Brain microvascular endothelial cell (primary cell): ENCODE results near the gene AMOTL2.

ENCODE experiments used
- DNase-seq: peaks from one replicate; pipeline ENCODE4 v3.0.0-alpha.2; 2020
- H3K27ac ChIP-seq: fragments of 250-450 bp; sonication (Bioruptor Pico); 2 replicates; pipeline ENCODE4 v1.5.1; 2020; ENCODE audit warnings: mild to moderate bottlenecking, moderate library complexity
- H3K27me3 ChIP-seq: fragments of 250-450 bp; sonication (Bioruptor Pico); replicated peaks from 2 replicates; pipeline ENCODE4 v1.5.1; 2020; ENCODE audit warnings: mild to moderate bottlenecking
- H3K36me3 ChIP-seq: fragments of 250-450 bp; sonication (Bioruptor Pico); replicated peaks from 2 replicates; pipeline ENCODE4 v1.5.1; 2020; ENCODE audit warnings: mild to moderate bottlenecking
- H3K4me3 ChIP-seq: 2 replicates; pipeline ENCODE4 v1.5.1; 2011; ENCODE audit warnings: low read depth, mild to moderate bottlenecking, control low read depth, low read length, moderate library complexity
- in situ Hi-C: cut with HindIII; loops from 2 replicates; pipeline ENCODE4 v1.10.0; 2017; ENCODE audit warnings: low sequenced_read_pairs, low pct_ligation_motif_present
- TF ChIP-seq, protein P1 (sequence below): IDR thresholded peaks from 2 replicates; pipeline ENCODE4 v1.5.1; 2011; ENCODE audit warnings: low read depth, mild to moderate bottlenecking, moderate library complexity, low read length, control low read depth, inconsistent platforms; ENCODE audit errors: missing control alignments

The AMOTL2 gene

DNA sequence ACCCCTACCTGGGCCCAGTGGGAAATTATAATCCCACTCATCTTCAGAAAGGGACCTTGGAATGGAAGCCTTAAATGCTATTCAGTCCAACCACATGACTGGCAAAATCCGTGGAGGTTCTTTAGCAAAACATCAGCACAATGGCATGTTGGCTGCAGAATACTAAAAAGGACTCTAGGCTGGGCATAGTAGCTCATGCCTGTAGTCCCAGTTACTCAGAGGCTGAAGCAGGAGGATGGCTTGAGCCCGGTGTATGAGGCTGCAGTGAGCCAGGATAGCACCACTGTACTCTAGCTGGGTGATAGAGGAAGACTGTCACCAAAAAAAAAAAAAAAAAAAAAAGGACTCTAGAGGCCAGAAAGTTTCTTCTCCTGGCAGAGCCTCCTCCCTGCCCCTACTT is 63.0 kb downstream of the AMOTL2 start:
- in situ Hi-C loops, result no loop called here
- DNase-seq, result no peak
- H3K27me3 ChIP-seq, result no peaks in the 10 kb centered on the region
- TF ChIP-seq, protein P1, sequence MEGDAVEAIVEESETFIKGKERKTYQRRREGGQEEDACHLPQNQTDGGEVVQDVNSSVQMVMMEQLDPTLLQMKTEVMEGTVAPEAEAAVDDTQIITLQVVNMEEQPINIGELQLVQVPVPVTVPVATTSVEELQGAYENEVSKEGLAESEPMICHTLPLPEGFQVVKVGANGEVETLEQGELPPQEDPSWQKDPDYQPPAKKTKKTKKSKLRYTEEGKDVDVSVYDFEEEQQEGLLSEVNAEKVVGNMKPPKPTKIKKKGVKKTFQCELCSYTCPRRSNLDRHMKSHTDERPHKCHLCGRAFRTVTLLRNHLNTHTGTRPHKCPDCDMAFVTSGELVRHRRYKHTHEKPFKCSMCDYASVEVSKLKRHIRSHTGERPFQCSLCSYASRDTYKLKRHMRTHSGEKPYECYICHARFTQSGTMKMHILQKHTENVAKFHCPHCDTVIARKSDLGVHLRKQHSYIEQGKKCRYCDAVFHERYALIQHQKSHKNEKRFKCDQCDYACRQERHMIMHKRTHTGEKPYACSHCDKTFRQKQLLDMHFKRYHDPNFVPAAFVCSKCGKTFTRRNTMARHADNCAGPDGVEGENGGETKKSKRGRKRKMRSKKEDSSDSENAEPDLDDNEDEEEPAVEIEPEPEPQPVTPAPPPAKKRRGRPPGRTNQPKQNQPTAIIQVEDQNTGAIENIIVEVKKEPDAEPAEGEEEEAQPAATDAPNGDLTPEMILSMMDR, result no peak
- H3K36me3 ChIP-seq, result no peaks in the 10 kb centered on the region
- H3K27ac ChIP-seq, result no peak overlapping the region
- no peak overlapping the region for H3K4me3 ChIP-seq

DNA sequence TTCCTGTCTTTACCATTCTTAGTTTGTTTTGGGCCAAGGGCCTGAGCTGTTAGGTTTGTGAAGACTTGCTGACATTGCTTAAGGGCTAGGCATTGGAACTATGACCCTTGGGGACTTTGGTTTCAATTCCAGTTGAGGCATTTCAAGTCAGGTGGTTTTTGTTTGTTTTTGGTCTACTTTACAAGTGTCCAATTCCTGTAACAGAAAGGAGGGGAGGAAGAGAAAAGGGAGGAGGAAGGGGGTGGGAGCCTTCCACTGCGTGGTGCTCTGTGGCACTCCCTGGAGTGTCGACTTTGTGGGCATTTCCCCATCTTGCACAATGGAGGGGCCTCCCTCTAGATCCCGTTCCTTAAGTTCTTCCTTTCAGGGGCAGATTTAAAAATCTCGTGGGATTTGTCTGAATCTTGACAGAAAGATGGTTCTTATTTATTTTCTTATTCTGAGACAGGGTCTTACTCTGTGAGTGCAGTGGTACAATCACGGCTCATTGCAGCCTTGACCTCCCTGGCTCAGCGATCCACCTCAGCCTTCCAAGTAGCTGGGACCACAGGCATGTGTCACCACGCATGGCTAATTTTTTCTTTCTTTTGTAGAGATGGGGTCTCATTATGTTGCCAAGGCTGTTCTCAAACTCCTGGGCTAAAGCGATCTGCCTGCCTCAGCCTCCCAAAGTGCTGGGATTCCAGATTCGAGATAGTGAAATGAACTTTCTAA is 64.1 kb downstream of the AMOTL2 start:
- in situ Hi-C loops, result loop anchor here (10.0 kb wide), 1 partner anchor 165 kb away; no protein-coding TSS in a partner anchor
- no peaks in the 10 kb centered on the region for H3K27me3 ChIP-seq
- TF ChIP-seq, protein P1, result no peak

DNA sequence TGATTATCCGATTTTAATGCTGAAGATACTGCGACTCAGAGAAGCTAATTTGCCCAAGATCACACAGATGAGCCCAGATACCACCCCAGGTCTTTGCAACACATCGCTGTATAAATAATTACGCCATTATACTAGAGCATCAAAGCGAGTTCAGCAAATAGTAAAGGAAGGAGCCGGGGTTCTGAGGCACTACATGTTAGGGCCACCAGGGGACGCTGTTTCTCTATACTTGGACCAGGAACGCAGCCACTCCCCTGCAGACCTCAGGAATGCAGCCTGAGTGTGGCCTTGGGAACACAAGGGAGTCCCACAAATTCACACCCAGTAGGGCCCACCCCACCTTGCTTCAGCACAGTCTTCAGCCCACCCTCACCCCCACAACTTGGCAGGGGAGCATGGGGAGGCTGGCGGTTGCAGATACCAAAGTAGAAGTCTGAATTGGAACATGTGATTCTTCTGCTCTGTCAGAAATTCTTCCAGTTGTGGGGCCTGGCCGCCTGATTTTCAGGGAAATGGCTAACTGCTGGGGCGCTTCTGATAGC is 65.8 kb downstream of the AMOTL2 start:
- peak overlapping the region; percentile 26 for H3K4me3 ChIP-seq
- TF ChIP-seq, protein P1, result peak; percentile 99
- no peaks in the 10 kb centered on the region for H3K36me3 ChIP-seq
- DNase-seq, result peak; percentile 84
- peak overlapping the region; percentile 42 for H3K27ac ChIP-seq
- no peaks in the 10 kb centered on the region for H3K27me3 ChIP-seq
- in situ Hi-C loops, result loop anchor here (10.0 kb wide), 1 partner anchor 166 kb away; no protein-coding TSS in a partner anchor

More for the DNA sequence above, 64.1 kb downstream of the AMOTL2 start:
- H3K27ac ChIP-seq, result no peak overlapping the region
- no peak overlapping the region for H3K4me3 ChIP-seq
- H3K36me3 ChIP-seq, result no peaks in the 10 kb centered on the region
- DNase-seq, result no peak

DNA sequence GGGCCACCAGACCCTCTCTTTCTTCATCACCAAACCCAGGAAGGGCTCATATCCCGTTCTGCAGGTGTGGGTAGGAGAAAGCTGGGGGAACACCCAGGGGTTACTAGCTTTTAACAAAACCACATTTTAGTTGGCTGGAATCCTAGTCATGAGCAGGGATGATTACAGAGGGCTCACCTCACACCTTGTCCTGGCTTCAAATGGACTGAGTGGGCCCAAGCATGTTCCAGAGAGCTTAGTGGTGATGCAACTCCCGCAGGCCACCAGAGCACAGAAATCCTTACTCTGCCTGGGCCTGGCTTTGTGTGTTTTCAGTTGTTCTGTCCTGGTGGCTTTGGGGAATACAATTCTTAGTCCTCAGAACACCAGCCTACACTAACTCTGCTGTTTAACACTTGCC is 66.8 kb downstream of the AMOTL2 start:
- DNase-seq, result no peak
- Histone ChIP-seq H3K27me3 (no peaks in the 10 kb centered on the region), H3K36me3 (no peaks in the 10 kb centered on the region), H3K27ac (no peak overlapping the region), H3K4me3 (no peak overlapping the region)
- TF ChIP-seq, protein P1, result no peak
- in situ Hi-C loops, result loop anchor here (10.0 kb wide), 1 partner anchor 167 kb away; no protein-coding TSS in a partner anchor

DNA sequence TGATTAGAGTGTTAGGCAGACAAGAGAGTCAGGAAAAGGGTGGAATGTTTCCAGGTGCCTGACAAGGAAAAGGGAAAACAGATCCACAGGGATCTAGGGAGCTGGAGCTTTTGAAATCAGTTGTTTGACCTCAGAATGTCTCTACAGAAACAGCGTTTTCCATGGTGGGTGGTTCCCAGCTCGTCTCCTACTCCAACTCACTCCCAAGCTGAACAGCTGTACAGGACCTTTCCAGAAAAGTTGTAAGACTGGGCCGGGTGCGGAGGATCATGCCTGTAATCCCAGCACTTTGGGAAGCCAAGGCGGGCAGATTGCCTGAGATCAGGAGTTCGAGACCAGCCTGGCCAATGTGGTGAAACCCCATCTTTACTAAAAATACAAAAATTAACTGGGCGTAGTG is 67.9 kb downstream of the AMOTL2 start:
- in situ Hi-C loops, result loop anchor here (10.0 kb wide), 1 partner anchor 168 kb away; no protein-coding TSS in a partner anchor
- Histone ChIP-seq H3K4me3 (no peak overlapping the region), H3K27ac (no peak overlapping the region), H3K36me3 (no peaks in the 10 kb centered on the region), H3K27me3 (no peaks in the 10 kb centered on the region)
- TF ChIP-seq, protein P1, result no peak
- no peak for DNase-seq
